Thoracic aorta (tissue), 2 donors: Measurements from ENCODE around the gene SSTR4. TPM values are rescaled to one million over a fixed set of nuclear protein-coding genes. Genes with fewer than 3 reads are reported as not detected.
"Not testable (repeated sequence)": the region's sequence is repeated elsewhere in the genome, so short reads cannot be mapped to it uniquely, and the experiment has no call there.

Experiments used
- ATAC-seq: fragments of 150-250 bp; one replicate; pipeline ENCODE4 v1.8.0; 2017; ENCODE audit warnings: low read depth; ENCODE audit not compliant: insufficient number of reproducible peaks, low FRiP score
- DNase-seq: peaks from one replicate; pipeline ENCODE4 v3.0.0-alpha.2; 2020; ENCODE audit warnings: low spot score
- H3K27ac ChIP-seq, 2 donors: fragments of 200-600 bp; sonication (generic); 1 replicate in 1 of 2; 2 replicates in 1 of 2; pipeline ENCODE4 v1.5.1; 2016; ENCODE audit warnings: mild to moderate bottlenecking in 2 of 2, moderate library complexity in 2 of 2
- H3K27me3 ChIP-seq: fragments of 200-600 bp; sonication (generic); replicated peaks from 2 replicates; pipeline ENCODE4 v1.6.0; 2016; ENCODE audit warnings: mild to moderate bottlenecking; ENCODE audit not compliant: insufficient read depth
- H3K36me3 ChIP-seq: fragments of 200-600 bp; sonication (generic); one replicate; pipeline ENCODE4 v1.5.1; 2016
- H3K4me1 ChIP-seq, 2 donors: fragments of 200-600 bp; sonication (generic); 1 replicate in 1 of 2; 2 replicates in 1 of 2; pipeline versions ENCODE4 v1.5.1 to v1.6.0; 2016; ENCODE audit warnings: low read depth in 2 of 2, mild to moderate bottlenecking in 1 of 2; ENCODE audit not compliant: control insufficient read depth in 1 of 2
- H3K4me3 ChIP-seq: fragments of 200-600 bp; sonication (generic); 2 replicates; pipeline ENCODE4 v1.5.1; 2016; ENCODE audit warnings: mild to moderate bottlenecking
- H3K9me3 ChIP-seq: fragments of 200-600 bp; sonication (generic); 2 replicates; pipeline ENCODE4 v1.5.1; 2016
- CTCF ChIP-seq: fragments of 200-600 bp; sonication (generic); IDR thresholded peaks from one replicate; pipeline ENCODE4 v1.5.1; 2019; ENCODE audit warnings: antibody characterized with exemption
- total RNA-seq, 2 donors: library from RNA; depleted of rRNA; stranded (reverse); fragments of >200 nt; gene quantifications; one replicate each; pipeline versions ENCODE4 v1.1.0 to v1.2.3, GENCODE V29; 2016

The SSTR4 gene
- not detected for total RNA-seq

GRCh38 chr20:23034721-23035671 lies at the start of gene SSTR4:
TSS of gene SSTR4 (plus strand) at chr20:23035312. CDS start at chr20:23035484, 172 bp downstream.
- DNase-seq (no peak), ATAC-seq (no peak)
- Histone ChIP-seq H3K27ac (no peak within 1 kb of the TSS), H3K4me3 (peak within 1 kb of the TSS; percentile 45), H3K27me3 (no peaks in the 10 kb centered on the region), H3K9me3 (no peaks in the 10 kb centered on the region), H3K36me3 (no peaks in the 10 kb centered on the region), H3K4me1 (no peaks in the 10 kb centered on the region)
- no peak for TF ChIP-seq CTCF

- H3K4me3 ChIP-seq: no peak overlapping the region
- no peaks in the 10 kb centered on the region for H3K9me3 ChIP-seq
- H3K4me1 ChIP-seq: no peaks in the 10 kb centered on the region
- TF ChIP-seq CTCF: no peak
- H3K27me3 ChIP-seq: no peaks in the 10 kb centered on the region
- H3K27ac ChIP-seq: no peak overlapping the region
- no peak for ATAC-seq
- no peak for DNase-seq
- H3K36me3 ChIP-seq: no peaks in the 10 kb centered on the region
These were observed 48.5 kb upstream of the SSTR4 start for GRCh38 chr20:22986601-22987000.

GRCh38 chr20:22991424-22991823 lies 43.7 kb upstream of the SSTR4 start:
- not testable (repeated sequence) for DNase-seq, H3K9me3 ChIP-seq, H3K36me3 ChIP-seq, H3K27me3 ChIP-seq, H3K4me1 ChIP-seq, H3K4me3 ChIP-seq, ATAC-seq, H3K27ac ChIP-seq

- H3K4me1 ChIP-seq: no peaks in the 10 kb centered on the region
- no peaks in the 10 kb centered on the region for H3K27me3 ChIP-seq
- H3K27ac ChIP-seq: no peak overlapping the region
- no peaks in the 10 kb centered on the region for H3K9me3 ChIP-seq
- H3K4me3 ChIP-seq: no peak overlapping the region
- ATAC-seq: no peak
- no peak for TF ChIP-seq CTCF
- DNase-seq: no peak
- H3K36me3 ChIP-seq: no peaks in the 10 kb centered on the region
These were observed 41.3 kb upstream of the SSTR4 start for GRCh38 chr20:22993823-22994222.

- Histone ChIP-seq H3K4me1 (no peaks in the 10 kb centered on the region), H3K9me3 (no peaks in the 10 kb centered on the region), H3K27me3 (no peaks in the 10 kb centered on the region), H3K4me3 (no peak overlapping the region), H3K27ac (no peak overlapping the region), H3K36me3 (no peaks in the 10 kb centered on the region)
- DNase-seq: no peak
- TF ChIP-seq CTCF: no peak
- ATAC-seq: no peak
These were observed 39.2 kb upstream of the SSTR4 start for GRCh38 chr20:22995923-22996322.
